Liver (tissue), 9 donors: ENCODE data around the gene PPP4C. TPM values are rescaled to one million over a fixed set of nuclear protein-coding genes. Genes with fewer than 3 reads are reported as not detected.
A peak's percentile ranks its signal among the peaks of the same experiment; 100 is the strongest.

Experiments used
- DNase-seq: peaks from one replicate; pipeline ENCODE4 v3.0.0-alpha.2; 2017; ENCODE audit warnings: low spot score
- H3K27ac ChIP-seq, 2 donors: one replicate each; pipeline ENCODE4 v1.7.0; 2013; ENCODE audit warnings: inconsistent platforms in 2 of 2, low read length in 2 of 2, control low read depth in 1 of 2, low read depth in 1 of 2, mild to moderate bottlenecking in 1 of 2
- H3K27me3 ChIP-seq, 4 donors: one replicate each; pipeline versions ENCODE4 v1.6.1 to v1.7.0; 2013; ENCODE audit warnings: low read length in 3 of 4, inconsistent platforms in 1 of 4, mild to moderate bottlenecking in 1 of 4, moderate library complexity in 1 of 4; ENCODE audit not compliant: control insufficient read depth in 4 of 4, insufficient read depth in 4 of 4
- H3K36me3 ChIP-seq, 4 donors: one replicate each; pipeline versions ENCODE4 v1.6.1 to v1.7.0; 2013; ENCODE audit warnings: low read length in 3 of 4, mild to moderate bottlenecking in 3 of 4, low read depth in 1 of 4, moderate library complexity in 1 of 4; ENCODE audit not compliant: control insufficient read depth in 4 of 4, insufficient read depth in 3 of 4
- H3K4me1 ChIP-seq, 4 donors: one replicate each; pipeline versions ENCODE4 v1.6.1 to v1.7.0; 2013; ENCODE audit warnings: low read length in 3 of 4, mild to moderate bottlenecking in 3 of 4, moderate library complexity in 1 of 4; ENCODE audit not compliant: control insufficient read depth in 4 of 4, insufficient read depth in 4 of 4
- H3K4me3 ChIP-seq, 3 donors: one replicate each; pipeline versions ENCODE4 v1.6.1 to v1.7.0; 2013; ENCODE audit warnings: low read length in 3 of 3, control low read depth in 1 of 3, low read depth in 1 of 3, mild to moderate bottlenecking in 1 of 3
- H3K9ac ChIP-seq, 2 donors: one replicate each; pipeline ENCODE4 v1.7.0; 2013; ENCODE audit warnings: low read length in 2 of 2, mild to moderate bottlenecking in 2 of 2, moderate library complexity in 2 of 2, control low read depth in 1 of 2, low read depth in 1 of 2
- H3K9me3 ChIP-seq, 4 donors: one replicate each; pipeline versions ENCODE4 v1.6.1 to v1.7.0; 2013; ENCODE audit warnings: low read length in 3 of 4; ENCODE audit not compliant: control insufficient read depth in 4 of 4
- EGR1 ChIP-seq, 2 donors: IDR thresholded peaks; 2 replicates each; pipeline ENCODE4 v1.6.1; 2016 to 2018; ENCODE audit warnings: antibody characterized with exemption in 2 of 2, low read depth in 2 of 2
- FOXA2 ChIP-seq: IDR thresholded peaks from 2 replicates; pipeline ENCODE4 v1.6.1; 2016; ENCODE audit warnings: antibody characterized with exemption
- GABPA ChIP-seq, 2 donors: IDR thresholded peaks in 1 of 2; conservative IDR thresholded peaks in 1 of 2; 2 replicates each; pipeline ENCODE4 v1.6.1; 2016; ENCODE audit warnings: antibody characterized with exemption in 2 of 2, mild to moderate bottlenecking in 1 of 2, moderate library complexity in 1 of 2
- HNF4A ChIP-seq, 2 donors: conservative IDR thresholded peaks; 2 replicates each; pipeline ENCODE4 v1.6.1; 2016; ENCODE audit warnings: antibody characterized with exemption in 2 of 2, mild to moderate bottlenecking in 2 of 2
- JUND ChIP-seq, 2 donors: IDR thresholded peaks; 2 replicates each; pipeline ENCODE4 v1.6.1; 2016; ENCODE audit warnings: antibody characterized with exemption in 2 of 2
- NR2F2 ChIP-seq: IDR thresholded peaks from 2 replicates; pipeline ENCODE4 v1.6.1; 2016; ENCODE audit warnings: antibody characterized with exemption
- RAD21 ChIP-seq, 2 donors: IDR thresholded peaks; 2 replicates each; pipeline ENCODE4 v1.6.1; 2016; ENCODE audit warnings: antibody characterized with exemption in 2 of 2, mild to moderate bottlenecking in 2 of 2
- RXRA ChIP-seq, 2 donors: IDR thresholded peaks; 2 replicates each; pipeline ENCODE4 v1.6.1; 2017 to 2018; ENCODE audit warnings: antibody characterized with exemption in 2 of 2, mild to moderate bottlenecking in 1 of 2
- SP1 ChIP-seq: IDR thresholded peaks from 2 replicates; pipeline ENCODE4 v1.6.1; 2018; ENCODE audit warnings: antibody characterized with exemption, mild to moderate bottlenecking
- YY1 ChIP-seq: IDR thresholded peaks from 2 replicates; pipeline ENCODE4 v1.6.1; 2016; ENCODE audit warnings: antibody characterized with exemption, mild to moderate bottlenecking
- WGBS: extraction: QIAGEN DNeasy Blood & Tissue Kit; methylation state at CpG from one replicate; pipeline ENCODE4 v1.1.7; 2013; 5-methylcytosine and 5-hydroxymethylcytosine counted together
- polyA plus RNA-seq, 2 donors: library from polyadenylated mRNA; stranded (reverse) in 1 of 2; unstranded in 1 of 2; fragments of 200-250 nt in 1 of 2; fragments of >200 nt in 1 of 2; fragmentation: Nextera tagmentation in 1 of 2; extraction: Ambion mirVana in 1 of 2; gene quantifications; one replicate each; pipeline versions ENCODE4 v1.2.1 to v1.2.3, GENCODE V29; 2013 to 2015
- total RNA-seq, 2 donors: library from RNA; depleted of rRNA; stranded (reverse); fragments of >200 nt; gene quantifications; one replicate each; pipeline ENCODE4 v1.2.3, GENCODE V29; 2014
- TF ChIP-seq, protein P1 (sequence below): fragments of 150-350 bp; IDR thresholded peaks from 2 replicates; pipeline ENCODE4 v1.5.1; 2017; ENCODE audit warnings: improper control_type of control experiment, low read depth, low read length; ENCODE audit not compliant: missing input control
- donor health status: healthy.
- donor health status: healthy.
- donor health status: healthy.
- donor health status: healthy.
- donor health status: healthy.

The PPP4C gene
- total and polyA plus RNA-seq, 4 donors, result 49.7 to 79.6 (median 62.5) TPM

DNA sequence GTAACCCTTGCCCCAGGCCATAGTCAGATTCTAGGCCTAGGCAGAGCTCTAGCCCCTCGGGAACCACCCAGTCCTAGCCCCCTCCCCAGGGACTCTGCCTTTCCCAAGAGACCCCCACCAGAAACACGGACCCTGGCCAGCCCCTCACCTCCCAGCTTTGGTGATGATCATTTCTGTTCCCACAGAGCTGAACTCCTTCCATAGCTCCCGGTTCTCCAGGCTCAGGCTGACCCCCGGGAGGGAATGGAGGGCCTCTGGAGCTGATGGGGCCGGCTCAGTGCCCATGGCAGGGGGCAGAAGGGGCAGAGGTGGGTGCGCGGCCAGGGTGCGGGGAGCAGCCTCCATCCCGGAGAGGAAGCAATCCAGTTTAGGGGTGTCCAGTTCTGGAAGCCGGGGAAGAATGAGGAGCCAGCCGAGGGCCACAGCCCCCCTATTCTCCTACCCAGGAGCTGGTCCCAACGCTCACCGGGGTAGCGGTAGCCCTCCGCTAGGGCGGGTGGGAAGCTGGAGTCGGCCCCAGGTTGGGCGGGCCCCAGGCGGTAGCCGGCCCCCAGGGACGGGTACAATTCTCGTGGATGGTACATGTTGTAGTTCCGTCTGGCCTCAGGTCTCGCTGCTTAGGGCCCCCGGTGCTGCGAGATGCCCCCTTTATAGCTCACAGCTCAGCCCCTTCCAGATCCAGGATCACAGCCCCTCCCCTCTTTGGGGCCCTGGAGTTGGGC lies 15.0 kb downstream of the PPP4C start:
- Histone ChIP-seq H3K36me3 (peaks cover 0 to 6% (median 2%) of the 10 kb centered on the region in 4 donors), H3K4me3 (peak overlapping the region in 1 of 3 donors; percentile 50), H3K27me3 (no peaks in the 10 kb centered on the region), H3K4me1 (peaks cover 12 to 41% (median 26%) of the 10 kb centered on the region in 4 donors), H3K9me3 (no peaks in the 10 kb centered on the region), H3K9ac (peak overlapping the region in 1 of 2 donors; percentile 18), H3K27ac (peak overlapping the region in 1 of 2 donors; percentile 83)
- 84% methylated on average over 26 of the region's 26 CpGs for WGBS
- TF ChIP-seq JUND (IDR thresholded peaks at IDR 0.05), result no peak
- TF ChIP-seq YY1, result no peak
- no peak for DNase-seq

DNA sequence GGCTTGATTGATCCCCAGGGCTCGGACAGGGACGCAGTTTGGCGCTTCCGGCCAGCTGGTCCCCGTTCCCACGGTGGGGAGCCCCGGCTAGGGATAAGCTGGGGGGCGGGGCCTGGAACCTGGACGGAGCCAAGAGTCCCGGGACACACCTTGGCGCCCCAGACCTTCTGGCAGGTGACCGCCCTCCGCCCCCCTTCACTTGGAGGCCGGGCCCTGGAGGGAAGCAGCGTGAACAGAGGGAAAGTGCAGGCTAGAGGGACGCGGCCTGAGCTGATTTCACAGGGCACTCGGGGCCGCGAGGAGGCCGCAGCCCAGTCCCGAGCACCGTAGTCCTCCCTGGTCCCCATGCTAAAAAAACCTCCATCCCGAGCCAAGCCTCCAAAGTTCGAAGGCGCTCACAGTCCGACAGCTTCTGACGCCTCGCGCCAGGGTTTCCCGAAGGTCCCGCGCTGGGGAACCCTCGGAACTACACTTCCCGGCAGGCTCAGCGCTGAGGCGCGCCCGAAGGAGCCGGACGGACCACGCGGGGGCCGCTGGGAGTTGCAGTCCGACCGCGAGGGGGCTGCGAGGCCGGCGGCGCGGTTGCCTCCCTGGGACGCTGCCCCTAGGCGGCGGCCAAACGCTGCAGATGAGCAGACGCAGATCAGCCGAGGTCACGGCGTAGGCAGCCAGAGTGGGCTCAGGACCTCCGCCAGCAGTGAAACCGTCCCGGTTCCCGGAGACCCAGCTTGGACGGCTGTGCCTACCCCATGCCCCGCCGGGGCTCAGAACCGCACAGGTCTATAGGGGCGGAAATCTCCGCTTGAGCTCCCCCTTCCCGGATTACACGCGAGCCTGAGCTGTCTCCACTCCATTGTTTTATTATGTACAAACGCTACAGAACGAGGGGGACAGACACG lies 15.9 kb downstream of the PPP4C start, which contains the start of gene TBX6:
Gene TBX6, minus strand, starts transcription at position 451 of the 899 bp plus-strand sequence. CDS start 731 bp downstream, outside the sequence.
- Histone ChIP-seq H3K36me3 (peaks cover 0 to 6% (median under 1%) of the 10 kb centered on the region in 4 donors), H3K4me1 (peaks cover 12 to 41% (median 27%) of the 10 kb centered on the region in 4 donors), H3K27me3 (no peaks in the 10 kb centered on the region), H3K27ac (peak within 1 kb of the TSS; percentile 83 to 88), H3K9ac (peak within 1 kb of the TSS; percentile 10 to 73), H3K4me3 (peak within 1 kb of the TSS; percentile 51 to 69 (median 57)), H3K9me3 (no peaks in the 10 kb centered on the region)
- peak; percentile 93 for DNase-seq
- 2% methylated on average over 76 of the region's 76 CpGs for WGBS
- TF ChIP-seq SP1 (peak; percentile 16), RXRA (IDR thresholded peaks at IDR 0.05) (peak; percentile 46 to 57), HNF4A (conservative IDR thresholded peaks at IDR 0.05) (no peak), NR2F2 (no peak), EGR1 (IDR thresholded peaks at IDR 0.05; ENCODE audit: low read depth in 2 of 2) (no peak), FOXA2 (no peak), RAD21 (IDR thresholded peaks at IDR 0.05) (peak; percentile 76), GABPA (IDR thresholded peaks at IDR 0.05 in 1 of 2, conservative IDR thresholded peaks at IDR 0.05 in 1 of 2) (peak in 1 of 2 donors; percentile 58)
- TF ChIP-seq, protein P1, sequence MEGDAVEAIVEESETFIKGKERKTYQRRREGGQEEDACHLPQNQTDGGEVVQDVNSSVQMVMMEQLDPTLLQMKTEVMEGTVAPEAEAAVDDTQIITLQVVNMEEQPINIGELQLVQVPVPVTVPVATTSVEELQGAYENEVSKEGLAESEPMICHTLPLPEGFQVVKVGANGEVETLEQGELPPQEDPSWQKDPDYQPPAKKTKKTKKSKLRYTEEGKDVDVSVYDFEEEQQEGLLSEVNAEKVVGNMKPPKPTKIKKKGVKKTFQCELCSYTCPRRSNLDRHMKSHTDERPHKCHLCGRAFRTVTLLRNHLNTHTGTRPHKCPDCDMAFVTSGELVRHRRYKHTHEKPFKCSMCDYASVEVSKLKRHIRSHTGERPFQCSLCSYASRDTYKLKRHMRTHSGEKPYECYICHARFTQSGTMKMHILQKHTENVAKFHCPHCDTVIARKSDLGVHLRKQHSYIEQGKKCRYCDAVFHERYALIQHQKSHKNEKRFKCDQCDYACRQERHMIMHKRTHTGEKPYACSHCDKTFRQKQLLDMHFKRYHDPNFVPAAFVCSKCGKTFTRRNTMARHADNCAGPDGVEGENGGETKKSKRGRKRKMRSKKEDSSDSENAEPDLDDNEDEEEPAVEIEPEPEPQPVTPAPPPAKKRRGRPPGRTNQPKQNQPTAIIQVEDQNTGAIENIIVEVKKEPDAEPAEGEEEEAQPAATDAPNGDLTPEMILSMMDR, result peak; percentile 81

DNA sequence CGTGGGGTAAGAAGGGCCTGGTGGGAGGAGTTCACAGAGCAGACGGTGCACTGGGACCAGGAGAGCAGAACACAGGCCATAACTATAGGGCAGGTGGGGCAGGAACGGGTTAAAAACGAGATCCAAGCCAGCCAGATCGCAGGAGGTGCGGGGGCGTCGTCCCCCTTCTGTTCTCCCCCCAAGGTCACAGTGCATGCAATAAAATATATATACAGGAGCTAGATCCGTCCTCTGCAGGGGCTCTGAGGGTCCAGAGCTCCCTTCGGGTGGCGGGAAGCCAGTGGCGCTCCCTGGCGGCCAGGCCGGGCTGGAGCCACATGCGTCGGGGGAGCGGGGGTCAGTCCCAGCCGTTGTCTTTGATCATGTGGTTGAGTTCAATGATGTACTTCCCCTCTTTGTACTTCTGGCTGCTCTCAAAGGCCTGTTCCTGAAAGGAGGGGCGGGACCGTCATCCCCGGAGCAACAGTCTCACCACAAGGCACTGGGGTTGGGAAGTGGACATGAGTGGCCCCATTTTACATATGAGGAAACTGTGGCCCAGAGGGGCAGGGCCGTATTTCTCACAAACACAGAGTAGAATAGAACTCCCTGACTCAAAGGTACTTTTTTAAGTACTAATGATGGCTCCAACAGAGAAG lies 16.7 kb downstream of the PPP4C start:
- Histone ChIP-seq H3K27me3 (no peaks in the 10 kb centered on the region), H3K9me3 (peaks cover 0 to 7% (median 1%) of the 10 kb centered on the region in 4 donors), H3K36me3 (peaks cover 0 to 6% (median under 1%) of the 10 kb centered on the region in 4 donors), H3K9ac (peak overlapping the region; percentile 10 to 73), H3K4me3 (peak overlapping the region; percentile 51 to 57 (median 51)), H3K4me1 (peaks cover 12 to 41% (median 27%) of the 10 kb centered on the region in 4 donors), H3K27ac (peak overlapping the region; percentile 83 to 88)
- peak; percentile 67 for DNase-seq
- TF ChIP-seq FOXA2 (no peak), YY1 (peak; percentile 39), RAD21 (IDR thresholded peaks at IDR 0.05) (peak in 1 of 2 donors; percentile 49), HNF4A (conservative IDR thresholded peaks at IDR 0.05) (no peak), RXRA (IDR thresholded peaks at IDR 0.05) (no peak), NR2F2 (no peak), SP1 (peak; percentile 10)
- TF ChIP-seq, protein P1, result peak; percentile 40
- WGBS, result 18% methylated on average over 22 of the region's 22 CpGs
